ENCODE results near the gene PLAAT2. TPM values are rescaled to one million over a fixed set of nuclear protein-coding genes. Genes with fewer than 3 reads are reported as not detected.
"Not testable (repeated sequence)": the region's sequence is repeated elsewhere in the genome, so short reads cannot be mapped to it uniquely, and the experiment has no call there.

Gene PLAAT2
- total RNA-seq, result not detected
- long read RNA-seq, partial matches to known transcripts, result 0 of 2 reads
- long read RNA-seq, other reads (novel, unspliced or antisense), result 2 of 2 reads

DNA sequence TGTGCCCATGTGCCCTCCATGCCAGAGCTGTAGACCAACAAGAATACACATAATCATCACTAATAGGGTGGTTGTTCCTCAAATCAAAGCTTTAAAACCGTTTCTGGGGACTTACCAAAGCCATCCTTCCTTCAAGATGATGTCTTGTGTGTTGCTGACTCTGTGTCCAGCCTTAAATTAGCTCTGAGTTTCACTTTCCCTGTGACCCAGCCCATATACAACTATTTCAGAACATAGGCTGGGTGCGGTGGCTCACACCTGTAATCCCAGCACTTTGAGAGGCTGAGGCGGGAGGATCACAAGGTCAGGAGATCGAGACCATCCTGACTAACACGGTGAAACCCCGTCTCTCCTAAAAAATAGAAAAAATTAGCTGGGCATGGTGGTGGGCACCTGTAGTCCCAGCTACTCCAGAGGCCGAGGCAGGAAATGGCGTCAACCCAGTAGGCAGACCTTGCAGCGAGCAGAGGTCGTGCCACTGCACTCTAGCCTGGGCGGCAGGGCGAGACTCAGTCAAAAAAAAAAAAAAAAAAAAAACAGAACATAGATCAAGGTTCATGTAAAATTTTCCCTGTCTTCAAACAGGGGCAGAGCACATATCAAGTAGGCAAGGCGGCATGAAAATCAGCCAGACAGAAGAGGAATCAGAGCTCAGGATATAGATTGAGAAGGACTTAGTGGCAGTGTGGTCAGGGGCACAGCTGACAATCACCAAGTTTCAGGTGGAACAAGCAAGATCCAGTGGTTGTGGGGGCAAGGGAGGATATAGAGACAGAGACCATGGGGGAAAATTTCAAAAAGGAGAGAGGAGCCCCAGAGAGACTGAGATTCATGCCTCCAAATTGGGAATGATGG is at the start of gene PLAAT2:
PLAAT2 (minus strand) TSS at position 179 of the 855 bp plus-strand sequence; CDS start at position 124, 55 bp downstream.
- DNase-seq (ENCODE audit: low spot score), result no peak
- intact Hi-C loops (cut with DNase I), result no loop called here

DNA sequence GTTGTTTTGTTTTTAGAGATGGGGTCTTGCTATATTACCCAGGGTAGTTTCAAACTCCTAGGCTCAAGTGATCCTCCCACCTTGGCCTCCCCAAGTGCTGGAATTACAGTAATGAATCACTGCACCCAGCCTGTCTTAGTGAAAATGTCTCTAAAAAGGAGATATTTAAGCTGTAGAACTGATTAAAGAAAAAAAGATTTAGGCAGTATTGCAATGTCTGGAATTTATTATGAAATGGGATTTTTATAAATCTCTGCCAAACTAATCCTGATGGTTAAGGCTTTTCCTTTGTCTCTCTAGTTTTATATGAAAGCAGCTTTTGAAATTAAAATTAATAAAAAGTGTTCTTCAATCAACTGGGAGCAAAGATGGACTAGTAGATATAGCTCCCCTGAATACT is 49.0 kb upstream of the PLAAT2 start:
- no peak for DNase-seq (ENCODE audit: low spot score)
- intact Hi-C loops (cut with DNase I), result loop anchor here (5.0 kb wide), 3 partner anchors 45 to 120 kb away; partner anchors contain the start of genes ATL3 and PLAAT5

DNA sequence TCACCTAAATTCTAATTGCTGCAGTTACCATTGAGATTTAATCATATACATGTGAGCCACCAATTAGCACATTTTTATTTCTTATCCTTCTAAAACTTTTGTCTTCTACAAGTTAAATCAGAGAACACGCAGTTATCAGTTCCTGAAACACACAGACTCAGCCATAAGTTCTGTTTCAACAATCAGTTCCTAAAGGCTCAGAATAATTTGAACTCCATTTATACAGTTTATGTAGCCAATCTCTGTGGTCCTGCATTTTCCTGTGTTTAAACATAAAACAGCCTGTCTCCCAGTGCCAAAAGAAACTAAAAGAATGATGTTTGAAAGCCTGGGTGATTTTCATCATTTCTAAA is 48.2 kb upstream of the PLAAT2 start:
- intact Hi-C loops (cut with DNase I), result loop anchor here (5.0 kb wide), 3 partner anchors 44 to 119 kb away; partner anchors contain the start of genes ATL3 and PLAAT5
- no peak for DNase-seq (ENCODE audit: low spot score)

DNA sequence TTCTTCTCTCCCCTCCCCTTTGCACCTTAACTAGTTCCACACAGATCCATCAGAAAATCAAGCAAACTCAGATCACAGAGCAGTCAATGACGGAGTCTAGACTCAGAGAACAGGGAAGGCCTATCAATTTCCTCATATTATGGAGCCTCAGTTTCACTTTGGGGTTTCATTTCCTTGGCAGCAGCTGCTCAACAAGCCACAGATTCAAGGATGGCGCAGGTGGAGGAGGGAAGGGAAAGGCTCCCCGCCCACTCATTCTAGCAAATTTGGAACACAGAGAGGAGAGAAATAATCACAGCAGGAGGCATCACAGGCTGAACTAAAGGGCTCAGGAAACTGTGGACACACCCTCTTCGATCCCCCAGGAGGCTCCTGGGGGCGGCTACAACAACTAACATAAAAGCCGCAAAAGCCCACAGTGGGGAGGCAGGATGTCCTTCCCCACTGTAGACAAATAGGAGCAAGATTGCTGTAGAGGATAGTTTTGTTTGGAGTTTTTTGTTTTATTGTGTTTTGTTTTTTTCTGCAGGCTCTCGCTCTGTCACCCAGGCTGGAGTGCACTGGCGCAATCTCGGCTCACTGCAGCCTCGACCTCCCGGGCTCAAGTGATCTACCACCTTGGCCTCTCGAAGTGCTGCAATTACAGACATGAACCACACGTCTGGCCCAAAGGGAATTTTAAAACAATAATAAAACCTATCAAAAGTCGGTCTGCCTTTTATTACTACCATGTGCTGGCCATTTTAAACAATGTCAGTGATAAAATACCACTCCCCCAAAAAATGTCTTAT is 47.6 kb upstream of the PLAAT2 start:
- intact Hi-C loops (cut with DNase I), result loop anchor here (5.0 kb wide), 3 partner anchors 43 to 118 kb away; partner anchors contain the start of genes ATL3 and PLAAT5
- DNase-seq (ENCODE audit: low spot score), result no peak

DNA sequence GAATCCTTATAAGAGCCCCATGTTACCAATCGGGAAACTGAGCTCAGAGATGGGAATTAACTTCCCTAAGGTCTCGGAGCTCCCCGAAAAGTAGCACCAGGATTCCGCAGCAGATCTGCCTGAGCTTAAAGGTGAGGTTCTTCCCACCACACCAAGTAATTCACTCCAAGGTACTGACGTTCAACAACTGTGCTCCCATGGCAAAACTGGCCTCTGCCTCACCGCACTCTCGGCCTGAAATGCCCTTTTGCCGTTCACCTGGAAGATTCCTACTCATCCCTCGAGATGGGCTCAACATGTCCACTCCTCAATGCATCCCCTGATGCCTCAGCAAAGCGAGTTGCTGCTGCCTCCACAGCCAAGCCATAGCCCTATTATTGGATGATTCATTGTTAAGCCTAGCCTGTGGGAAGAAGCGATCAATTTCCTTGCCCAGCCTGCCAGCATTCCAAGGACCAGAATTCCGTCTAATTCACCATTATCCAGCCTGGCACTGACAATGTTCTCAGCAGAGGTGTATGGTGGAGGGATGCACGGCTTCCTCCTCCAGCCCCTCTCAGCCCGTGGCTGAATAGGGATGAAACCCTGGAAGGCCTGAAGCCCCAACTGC is 46.9 kb upstream of the PLAAT2 start:
- DNase-seq (ENCODE audit: low spot score), result no peak
- intact Hi-C loops (cut with DNase I), result loop anchor here (5.0 kb wide), 3 partner anchors 43 to 118 kb away; partner anchors contain the start of genes ATL3 and PLAAT5

DNA sequence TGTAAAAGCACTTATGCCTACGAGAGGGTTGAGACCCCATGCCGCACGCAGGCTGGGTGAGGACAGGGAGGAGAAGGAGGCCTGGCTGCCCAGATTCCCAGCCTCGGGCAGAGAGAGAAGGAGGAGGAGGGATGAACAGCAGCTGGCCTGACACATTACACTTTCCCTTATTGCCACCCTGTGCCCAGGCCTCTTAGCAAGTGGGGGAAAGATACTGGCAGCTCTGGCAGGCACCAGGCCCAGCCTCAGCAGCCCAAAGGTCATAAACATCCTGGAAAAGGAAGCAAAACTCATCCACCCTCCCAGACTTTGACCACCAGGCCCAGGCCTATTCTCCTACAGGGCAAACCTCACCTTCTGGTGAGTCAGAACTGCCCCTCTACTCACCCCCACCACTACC is 46.4 kb upstream of the PLAAT2 start:
- intact Hi-C loops (cut with DNase I), result no loop called here
- no peak for DNase-seq (ENCODE audit: low spot score)

DNA sequence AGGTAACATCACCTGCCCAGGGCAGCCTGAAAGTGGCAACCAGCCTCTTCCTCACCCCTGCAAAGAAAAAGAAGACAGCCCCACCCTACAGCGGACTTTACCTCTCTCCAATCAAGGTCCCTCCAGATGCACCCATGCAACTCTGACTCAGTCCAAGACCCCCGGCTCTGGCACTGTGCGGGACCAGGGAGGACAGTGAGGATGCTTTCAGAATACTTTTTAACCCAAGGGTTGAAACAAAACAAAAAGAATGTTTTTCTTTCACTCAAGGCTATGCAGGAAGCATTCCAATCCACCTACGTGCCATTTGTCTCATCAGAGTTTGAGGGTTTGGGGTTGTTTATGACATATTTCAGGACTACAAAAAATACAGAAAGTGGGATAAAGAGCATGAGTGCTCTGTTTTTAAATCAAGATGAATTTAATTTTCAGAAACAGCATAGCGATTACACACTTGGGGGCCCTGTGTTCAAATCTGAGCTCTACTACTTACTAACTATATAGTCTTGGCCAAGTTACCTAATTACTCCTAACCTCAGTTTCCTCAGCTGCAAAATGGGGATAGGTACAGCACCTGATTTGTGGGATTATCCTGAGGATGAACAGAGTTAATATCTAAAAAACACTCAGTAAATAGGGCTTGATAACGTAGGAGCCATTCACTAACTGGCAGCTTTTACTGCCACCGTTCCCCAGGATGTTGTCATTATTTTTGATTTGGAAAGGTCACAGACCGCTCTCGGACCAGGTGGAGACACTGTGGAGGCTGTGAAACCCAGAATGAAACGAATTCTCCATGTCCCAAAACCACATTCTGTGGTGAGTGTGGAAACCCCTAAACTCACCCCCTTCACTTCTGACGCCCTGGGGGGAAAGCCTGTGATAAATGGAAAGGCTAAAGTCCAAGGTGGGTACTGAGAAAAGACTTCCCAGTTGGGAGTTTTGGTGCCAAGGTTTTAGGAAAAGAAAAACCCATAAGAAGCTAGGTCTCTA is 45.5 kb upstream of the PLAAT2 start:
- DNase-seq (ENCODE audit: low spot score), result no peak
- intact Hi-C loops (cut with DNase I), result no loop called here

DNA sequence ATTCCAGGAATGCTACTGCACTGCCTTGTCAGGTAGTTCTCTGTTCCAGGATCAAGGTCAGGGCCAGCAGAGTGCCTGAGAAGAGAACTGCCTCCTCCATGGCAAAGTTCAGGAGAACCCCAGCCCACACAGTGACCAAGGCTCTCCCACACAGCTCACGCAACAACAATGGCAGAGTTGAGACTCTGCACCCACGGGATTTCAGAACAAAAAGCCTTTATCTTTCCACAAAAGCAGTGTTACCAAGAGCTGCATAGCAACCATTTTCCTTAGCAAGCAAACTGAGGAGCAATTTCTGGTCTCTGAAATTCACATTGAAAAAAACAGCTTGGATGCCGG is 40.0 kb upstream of the PLAAT2 start:
- intact Hi-C loops (cut with DNase I), result no loop called here
- DNase-seq (ENCODE audit: low spot score), result no peak

DNA sequence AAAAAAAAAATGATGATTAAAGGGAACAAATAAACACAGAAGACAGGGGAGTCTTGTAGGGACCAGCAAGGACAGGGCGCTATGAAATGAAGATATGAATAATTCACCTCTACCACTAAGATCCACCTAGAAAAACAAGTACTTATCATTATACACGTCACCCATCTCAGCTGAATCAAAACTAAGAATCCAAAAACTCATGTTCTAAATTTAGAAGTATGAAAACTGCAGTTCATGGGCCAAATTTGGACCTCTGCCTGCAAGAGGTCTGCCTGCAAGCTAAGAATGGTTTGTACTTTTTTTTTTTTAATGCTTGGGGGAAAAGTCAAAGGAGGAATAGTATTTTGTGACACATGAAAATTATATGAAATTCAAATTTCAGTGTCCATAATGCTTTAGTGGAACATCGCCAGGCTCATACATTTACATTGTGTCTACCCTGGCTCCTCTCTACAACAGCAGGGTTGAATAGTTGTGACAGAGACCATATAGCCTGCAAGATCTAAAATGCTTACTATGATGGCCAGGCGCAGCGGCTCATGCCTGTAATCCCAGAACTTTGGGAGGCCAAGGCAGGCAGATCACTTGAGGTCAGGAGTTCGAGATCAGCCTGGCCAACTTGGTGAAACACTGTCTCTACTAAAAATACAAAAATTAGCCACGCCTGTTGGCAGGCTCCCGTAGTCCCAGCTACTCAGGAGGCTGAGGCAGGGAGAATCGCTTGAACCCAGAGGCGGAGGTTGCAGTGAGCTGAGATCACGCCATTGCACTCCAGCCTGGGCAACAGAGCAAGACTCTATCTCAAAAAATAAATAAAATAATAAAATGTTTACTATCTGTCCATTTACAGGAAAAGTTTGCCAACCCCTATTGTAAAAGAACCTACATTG is 39.4 kb upstream of the PLAAT2 start:
- intact Hi-C loops (cut with DNase I); DNase-seq (ENCODE audit: low spot score): not testable (repeated sequence)

DNA sequence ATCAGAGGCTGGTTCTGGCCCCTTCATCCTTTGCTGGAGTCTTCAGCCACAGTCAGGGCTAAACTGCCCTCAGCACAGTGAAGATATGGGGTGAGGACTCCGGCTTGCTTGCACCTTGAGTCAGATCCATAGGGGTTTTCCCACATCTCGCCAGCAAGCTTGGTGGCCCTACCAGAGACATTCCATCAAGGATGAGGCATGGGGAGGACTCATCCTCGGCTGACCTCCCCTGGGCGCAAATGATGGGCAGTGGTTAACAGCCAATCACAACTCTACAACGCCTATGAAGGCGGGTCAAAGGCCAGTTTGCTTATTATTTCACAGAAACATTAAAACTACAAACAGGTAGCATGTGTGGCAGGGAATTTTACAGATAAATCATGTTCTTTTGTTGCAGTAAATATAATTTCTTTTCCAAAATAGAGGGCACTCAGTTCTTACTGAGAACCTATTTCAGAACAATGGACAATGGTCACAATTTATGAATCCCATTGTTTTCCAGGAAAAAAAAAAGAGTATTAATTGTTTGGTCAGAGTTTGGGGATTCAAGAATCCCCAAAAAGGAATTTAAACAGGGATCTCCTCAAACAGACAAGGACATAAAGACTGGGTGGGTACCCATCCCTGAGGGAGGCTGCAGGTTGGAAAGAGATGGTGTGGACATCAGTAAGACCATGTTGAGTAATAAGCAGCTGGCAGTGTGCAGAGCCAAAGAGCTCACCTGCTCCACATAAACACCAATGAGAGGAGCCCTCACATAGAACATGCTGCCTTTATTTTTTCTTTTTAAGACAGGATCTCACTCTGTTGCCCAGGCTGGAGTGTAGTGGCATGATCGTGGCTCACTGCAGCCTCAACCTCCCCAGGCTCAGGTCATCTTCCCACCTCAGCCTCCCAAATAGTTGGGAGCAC is 36.3 kb upstream of the PLAAT2 start:
- intact Hi-C loops (cut with DNase I), result no loop called here
- DNase-seq (ENCODE audit: low spot score), result no peak

DNA sequence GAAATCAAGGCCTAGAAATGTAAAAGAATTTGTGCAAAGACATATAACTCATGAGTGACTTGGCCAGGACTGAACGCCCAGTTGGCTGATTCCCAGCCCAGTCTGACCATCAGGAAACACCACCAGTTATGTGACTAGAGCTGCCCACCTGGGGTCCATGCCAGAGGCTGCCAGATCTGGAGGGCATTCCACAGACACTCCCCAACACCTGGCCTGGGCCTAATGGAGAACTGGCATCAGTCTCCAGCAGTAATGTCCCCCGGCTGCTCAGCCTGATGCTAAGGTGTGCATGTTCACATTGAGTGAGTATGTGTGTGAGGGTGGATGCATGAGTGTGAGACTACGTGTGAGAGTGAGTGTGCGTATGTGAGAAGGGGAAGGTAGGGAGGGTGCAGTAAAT is 35.4 kb upstream of the PLAAT2 start:
- no peak for DNase-seq (ENCODE audit: low spot score)
- intact Hi-C loops (cut with DNase I), result no loop called here

DNA sequence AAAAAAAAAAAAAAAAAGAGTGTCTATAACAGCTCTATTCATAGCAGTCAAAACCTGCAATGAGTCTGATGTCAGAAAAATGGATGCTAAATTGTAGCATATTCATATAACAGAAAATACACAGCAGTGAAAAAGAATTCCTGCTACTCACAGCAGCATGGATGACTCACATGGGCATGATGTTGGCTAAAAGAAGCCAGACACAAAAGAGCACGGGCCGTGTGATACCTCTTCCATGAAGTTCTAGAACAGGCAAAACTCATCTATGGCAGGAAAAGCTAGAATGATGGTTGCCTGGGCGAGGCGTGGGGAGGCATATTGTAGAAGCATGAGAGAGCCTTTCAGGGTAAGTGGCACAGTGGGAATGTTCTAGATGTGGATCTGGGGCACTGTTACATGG is 32.1 kb upstream of the PLAAT2 start:
- no peak for DNase-seq (ENCODE audit: low spot score)
- intact Hi-C loops (cut with DNase I), result no loop called here

DNA sequence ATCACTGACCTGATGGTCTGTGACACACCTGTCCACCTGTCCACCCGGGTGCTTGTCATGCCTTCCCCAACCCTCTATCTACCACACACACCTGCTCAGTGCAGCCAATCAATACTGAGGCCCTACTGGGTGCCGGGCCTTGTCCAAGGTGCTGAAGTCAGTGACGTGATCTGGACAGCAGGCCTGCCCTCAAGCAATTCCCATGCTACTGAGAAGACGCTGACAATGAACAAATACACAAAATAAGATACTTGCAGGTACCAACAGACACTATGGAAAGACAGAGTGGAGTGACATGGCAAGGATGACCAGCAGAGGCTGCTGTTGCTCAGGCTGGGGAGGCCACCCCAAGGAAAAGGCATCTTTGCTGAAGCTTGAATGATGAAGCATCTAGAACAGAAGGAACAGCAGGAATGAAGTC is 29.8 kb upstream of the PLAAT2 start:
- DNase-seq (ENCODE audit: low spot score), result no peak
- intact Hi-C loops (cut with DNase I), result no loop called here

DNA sequence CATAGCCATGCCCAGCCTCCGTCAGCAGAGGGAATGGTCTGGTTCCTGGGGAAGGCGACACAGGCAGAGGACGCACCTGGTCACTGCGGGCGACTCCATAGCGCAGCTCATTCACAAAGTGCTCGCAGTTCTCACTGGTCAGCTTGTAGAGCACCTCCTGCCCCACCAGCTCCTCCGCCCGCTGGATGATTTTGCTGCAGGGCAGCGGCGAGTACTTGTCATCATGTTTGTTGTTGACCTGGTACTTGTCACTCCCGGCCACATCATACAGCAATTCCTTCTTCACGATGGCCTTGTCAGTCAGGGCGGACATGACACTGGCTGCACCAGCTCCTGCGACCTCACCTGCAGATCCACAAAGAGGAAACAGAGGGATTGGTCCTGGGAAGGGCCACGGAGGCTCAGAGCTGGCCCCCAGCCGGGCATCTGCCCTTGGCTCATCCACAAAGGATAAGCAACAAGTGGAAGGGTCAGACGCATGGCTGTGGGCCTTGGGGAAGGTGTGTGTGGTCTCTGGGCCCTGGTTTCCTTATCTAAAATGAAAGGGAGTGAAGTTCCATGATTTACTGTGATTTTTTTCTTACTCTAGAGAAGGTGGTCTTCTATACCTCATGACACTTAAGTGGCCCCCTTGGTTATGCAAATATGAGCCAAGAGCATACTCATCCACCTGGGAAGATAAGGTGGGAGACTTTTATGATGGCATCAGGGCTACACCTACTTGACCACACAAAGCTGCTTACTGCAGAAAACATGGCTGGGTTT is 27.0 kb upstream of the PLAAT2 start:
- intact Hi-C loops (cut with DNase I), result no loop called here

DNA sequence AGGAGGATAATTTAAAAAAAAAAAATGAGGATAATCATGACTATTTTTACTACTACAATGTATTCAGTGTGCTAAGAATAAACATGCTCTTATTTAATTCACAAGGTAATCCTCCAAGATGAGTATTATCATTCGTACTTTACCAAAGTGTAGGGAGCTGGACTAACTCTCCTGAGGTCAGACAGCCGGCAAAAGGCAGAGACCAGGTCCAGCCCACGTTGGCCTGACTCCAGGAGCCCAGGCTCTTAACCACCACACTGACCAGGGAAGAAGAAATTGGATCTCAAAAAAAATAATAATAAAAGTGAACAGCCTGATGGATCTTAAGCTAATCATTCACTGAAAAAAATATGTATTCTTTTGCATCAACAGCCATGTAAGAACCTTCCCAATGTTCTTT is 25.8 kb upstream of the PLAAT2 start:
- no peak for DNase-seq (ENCODE audit: low spot score)
- intact Hi-C loops (cut with DNase I), result no loop called here

More for the DNA sequence above, 27.0 kb upstream of the PLAAT2 start:
- DNase-seq (ENCODE audit: low spot score), result no peak

DNA sequence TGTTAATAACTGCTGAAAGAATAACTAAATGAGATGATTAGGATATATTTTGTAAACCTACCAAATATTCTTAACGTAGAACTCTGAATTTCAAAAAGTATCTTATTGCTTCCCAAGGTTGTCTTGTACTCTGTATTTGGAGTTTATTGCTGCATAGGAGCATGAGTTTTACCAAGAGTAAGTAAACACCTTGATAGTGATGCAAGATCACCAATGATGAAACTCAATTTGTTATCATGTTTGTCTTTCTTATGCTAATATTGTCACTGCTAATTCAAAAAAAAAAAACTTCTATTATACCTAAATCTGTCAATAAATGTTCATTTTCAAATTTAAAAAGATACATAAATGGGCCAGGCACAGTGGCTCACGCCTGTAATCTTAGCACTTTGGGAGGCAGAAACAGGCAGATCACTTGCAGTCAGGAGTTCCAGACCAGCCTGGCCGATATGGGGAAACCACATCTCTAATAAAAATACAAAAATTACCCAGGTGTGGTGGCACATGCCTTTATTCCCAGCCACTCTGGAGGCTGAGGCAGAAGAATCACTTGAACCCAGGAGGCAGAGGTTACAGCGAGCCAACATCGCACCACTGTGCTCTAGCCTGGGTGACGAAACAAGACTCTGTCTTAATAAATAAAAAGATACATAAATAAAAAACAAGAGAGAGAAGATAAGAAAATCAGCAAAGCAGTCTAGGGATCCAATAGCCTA is 23.4 kb upstream of the PLAAT2 start:
- DNase-seq (ENCODE audit: low spot score), result no peak
- intact Hi-C loops (cut with DNase I), result no loop called here

All from cardiac septum (tissue), 1 donor.